ENCODE data around the gene INTS1.

- TF ChIP-seq, protein P1, sequence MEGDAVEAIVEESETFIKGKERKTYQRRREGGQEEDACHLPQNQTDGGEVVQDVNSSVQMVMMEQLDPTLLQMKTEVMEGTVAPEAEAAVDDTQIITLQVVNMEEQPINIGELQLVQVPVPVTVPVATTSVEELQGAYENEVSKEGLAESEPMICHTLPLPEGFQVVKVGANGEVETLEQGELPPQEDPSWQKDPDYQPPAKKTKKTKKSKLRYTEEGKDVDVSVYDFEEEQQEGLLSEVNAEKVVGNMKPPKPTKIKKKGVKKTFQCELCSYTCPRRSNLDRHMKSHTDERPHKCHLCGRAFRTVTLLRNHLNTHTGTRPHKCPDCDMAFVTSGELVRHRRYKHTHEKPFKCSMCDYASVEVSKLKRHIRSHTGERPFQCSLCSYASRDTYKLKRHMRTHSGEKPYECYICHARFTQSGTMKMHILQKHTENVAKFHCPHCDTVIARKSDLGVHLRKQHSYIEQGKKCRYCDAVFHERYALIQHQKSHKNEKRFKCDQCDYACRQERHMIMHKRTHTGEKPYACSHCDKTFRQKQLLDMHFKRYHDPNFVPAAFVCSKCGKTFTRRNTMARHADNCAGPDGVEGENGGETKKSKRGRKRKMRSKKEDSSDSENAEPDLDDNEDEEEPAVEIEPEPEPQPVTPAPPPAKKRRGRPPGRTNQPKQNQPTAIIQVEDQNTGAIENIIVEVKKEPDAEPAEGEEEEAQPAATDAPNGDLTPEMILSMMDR (conservative IDR thresholded peaks at IDR 0.05 in 1 of 2, IDR thresholded peaks at IDR 0.05 in 1 of 2; ENCODE audit: extremely low read depth in 1 of 2, insufficient read depth in 1 of 2, low read depth in 1 of 2, low read length in 2 of 2) = no peak
- no peak for TF ChIP-seq EZH2 (IDR thresholded peaks at IDR 0.05; ENCODE audit: borderline replicate concordance, low read length)
These were observed 43.7 kb upstream of the INTS1 start for GRCh38 chr7:1547777-1548437.
